ENCODE data around the gene HSD17B2. TPM values are rescaled to one million over a fixed set of nuclear protein-coding genes. Genes with fewer than 3 reads are reported as not detected.
A peak's percentile ranks its signal among the peaks of the same experiment; 100 is the strongest.

Gene HSD17B2
- polyA plus RNA-seq, 3 donors = 9.5 to 23.8 (median 11.8) TPM

DNA sequence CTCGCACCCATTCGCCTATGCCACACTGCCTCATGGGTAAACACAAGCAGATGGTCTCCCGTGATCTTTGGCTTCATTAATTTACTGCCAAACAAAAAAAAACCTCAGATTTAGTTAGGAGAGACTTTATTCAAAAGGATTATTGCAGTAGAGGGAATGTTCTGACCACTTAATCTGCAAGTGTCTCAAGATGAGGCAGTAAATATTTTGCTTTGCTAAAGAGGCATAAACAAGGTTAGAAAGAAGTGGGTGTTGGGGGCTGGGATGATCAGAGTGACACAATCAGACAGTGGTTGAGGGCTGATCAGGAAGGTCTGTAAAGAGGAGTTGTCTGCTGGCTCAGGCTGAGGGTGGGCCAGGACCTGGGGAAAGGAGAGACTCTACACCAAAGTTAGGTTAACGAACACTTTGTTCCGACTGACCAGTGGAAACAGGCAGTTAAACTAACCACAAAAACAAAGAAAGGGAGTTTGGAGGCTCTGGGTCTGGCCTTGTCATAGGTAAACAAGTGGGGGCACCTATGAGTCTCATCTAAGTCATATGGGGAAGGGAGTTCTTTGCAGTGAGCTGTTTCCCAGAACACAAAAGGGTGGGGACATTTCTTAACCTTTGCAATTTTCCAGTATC lies 28.5 kb downstream of the HSD17B2 start:
- no peak for DNase-seq (ENCODE audit: extremely low read depth in 1 of 11, low read depth in 9 of 11, low spot score in 4 of 11)

DNA sequence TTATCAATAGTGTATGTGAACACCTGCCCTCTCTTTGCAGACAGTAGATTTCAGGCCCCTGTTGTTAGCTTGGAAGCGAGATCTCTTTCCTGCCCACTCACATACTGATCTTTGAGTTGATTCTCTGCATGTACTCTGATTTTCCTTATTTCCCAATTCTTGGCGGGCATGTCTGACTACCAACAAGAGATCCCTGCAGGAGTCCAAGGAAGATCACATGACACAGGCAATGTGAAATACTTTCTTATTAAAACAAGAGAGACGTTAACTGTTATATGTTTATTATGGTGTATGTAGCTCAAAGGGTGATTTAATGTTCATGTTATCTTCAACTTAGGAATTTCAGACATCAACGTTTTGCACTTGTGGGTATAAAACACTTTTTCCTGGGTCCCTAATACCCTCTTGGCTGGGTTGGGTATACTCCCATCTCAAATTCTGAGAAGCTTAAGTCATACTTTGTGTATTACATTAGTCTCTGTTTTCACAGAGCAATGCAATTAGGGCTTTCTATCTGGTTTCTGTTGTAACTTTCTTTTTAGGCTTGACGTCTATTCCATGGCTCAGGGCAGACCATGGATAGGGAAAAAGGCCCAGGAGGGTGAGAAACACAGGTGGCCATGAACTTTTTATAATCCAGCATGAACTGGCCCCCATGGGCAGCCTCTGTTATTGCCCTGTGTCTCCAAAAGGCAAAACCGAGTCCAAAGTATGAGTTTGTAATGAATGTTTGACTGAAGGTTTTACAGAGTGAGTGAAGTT lies 32.2 kb downstream of the HSD17B2 start:
- no peak for DNase-seq (ENCODE audit: extremely low read depth in 1 of 11, low read depth in 9 of 11, low spot score in 4 of 11)

DNA sequence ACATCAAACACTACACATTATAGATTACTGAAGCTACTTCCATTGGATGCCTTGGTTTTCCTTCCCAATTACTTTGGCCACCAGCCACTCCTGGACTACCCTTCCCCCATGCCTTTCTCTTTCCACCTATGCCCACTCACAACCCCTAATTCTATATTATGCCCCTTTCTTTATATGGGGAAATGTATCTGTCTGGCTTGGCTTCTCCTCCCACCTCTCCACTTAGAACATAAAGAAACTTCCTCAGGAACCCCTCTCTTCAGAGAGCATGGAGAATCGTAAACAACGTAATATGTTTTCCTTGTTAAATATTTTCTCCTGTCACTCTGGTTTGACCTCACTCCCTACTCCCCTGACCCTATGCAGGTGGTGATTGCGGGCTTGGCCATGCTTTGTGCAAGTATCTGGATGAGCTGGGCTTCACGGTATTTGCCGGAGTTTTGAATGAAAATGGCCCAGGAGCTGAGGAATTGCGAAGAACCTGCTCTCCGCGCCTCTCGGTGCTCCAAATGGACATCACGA lies 32.8 kb downstream of the HSD17B2 start:
- DNase-seq (ENCODE audit: extremely low read depth in 1 of 11, low read depth in 9 of 11, low spot score in 4 of 11) = no peak

DNA sequence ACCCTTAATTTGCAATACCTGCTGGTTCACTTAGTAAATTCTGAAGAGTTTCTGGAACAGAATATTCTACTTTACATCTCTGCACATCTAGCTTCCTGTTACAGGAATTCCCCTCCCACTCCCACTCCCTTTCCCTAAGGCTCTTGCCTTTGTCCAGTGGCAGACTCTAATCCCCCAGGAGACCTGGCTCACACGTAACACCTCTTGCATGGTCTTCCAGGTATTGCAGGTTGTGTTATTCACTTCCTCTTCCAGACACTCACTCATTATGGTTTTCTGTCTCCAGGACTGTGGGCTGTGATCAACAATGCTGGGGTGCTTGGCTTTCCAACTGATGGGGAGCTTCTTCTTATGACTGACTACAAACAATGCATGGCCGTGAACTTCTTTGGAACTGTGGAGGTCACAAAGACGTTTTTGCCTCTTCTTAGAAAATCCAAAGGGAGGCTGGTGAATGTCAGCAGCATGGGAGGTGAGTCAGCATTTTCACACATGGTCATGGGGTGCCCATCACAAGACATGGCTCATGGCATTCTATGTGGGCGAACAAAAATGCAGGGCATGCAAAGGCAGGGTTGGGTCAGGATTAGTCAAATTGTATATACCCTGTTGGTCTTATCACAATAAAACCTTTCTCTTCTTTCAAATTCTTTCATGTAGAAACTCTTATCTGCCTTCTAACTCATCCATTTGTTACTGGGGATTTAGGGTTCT lies 35.8 kb downstream of the HSD17B2 start:
- DNase-seq (ENCODE audit: extremely low read depth in 1 of 11, low read depth in 9 of 11, low spot score in 4 of 11) = no peak

DNA sequence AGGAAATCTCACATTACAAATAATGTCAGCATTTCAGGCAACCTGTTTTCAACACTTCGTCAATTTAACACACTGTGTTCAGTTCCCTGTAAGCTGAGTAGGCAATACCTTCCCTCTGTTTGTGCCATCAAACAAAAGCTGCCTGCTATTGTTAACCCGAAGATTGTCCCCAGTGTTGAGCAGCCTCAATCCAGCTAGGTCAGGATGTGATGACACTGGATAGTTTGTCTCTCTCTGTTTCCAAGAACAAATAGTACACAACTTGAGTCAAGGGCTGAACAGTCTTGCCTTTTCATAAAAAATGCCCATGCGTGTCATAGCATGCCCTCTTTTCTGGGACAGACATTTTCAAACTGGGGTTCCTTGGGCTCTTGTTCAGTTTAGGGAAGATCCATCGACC lies 36.4 kb downstream of the HSD17B2 start:
- no peak for DNase-seq (ENCODE audit: extremely low read depth in 1 of 11, low read depth in 9 of 11, low spot score in 4 of 11)

DNA sequence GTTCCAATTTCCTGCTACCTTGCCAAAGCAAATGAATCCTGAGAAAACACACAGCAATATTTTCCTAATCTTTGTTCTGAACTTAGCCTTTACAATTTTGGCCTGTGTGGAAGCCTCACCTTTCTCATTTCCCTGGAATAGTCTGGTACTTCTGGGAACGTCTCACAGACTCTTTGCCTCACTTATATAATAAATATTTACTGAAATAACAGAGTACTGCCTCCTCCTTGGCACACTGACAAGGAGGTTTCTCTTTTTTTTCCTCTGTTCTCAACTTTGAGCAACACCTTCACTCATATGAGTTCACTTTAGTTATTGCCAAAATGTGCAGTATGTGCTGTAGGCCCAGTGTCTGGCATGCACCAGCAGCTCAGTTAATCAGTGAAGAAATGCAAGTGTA lies 37.3 kb downstream of the HSD17B2 start:
- no peak for DNase-seq (ENCODE audit: extremely low read depth in 1 of 11, low read depth in 9 of 11, low spot score in 4 of 11)

DNA sequence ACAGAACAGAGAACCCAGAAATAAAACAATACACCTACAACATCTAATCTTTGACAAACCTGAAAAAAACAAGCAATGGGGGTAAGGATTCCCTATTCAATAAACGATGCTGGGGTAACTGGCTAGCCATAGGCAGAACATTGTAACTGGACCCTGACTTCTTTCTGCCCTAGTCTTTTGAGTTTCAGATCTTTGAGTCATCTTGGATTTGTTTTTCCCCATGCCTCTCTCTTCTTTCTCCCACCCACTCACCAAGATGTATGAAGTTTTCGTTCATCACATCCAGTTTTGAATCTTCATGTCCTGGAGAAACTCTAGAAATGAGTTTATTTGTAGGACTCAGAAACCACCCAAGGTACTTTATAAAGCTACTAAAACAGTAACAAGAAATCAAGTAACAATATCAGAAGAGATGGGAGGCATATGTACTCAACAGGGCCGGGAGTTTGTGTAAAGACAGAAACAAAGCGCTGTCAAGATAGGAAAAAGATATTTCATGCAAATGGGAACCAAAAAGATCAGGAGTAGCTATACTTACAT lies 39.0 kb downstream of the HSD17B2 start:
- DNase-seq (ENCODE audit: extremely low read depth in 1 of 11, low read depth in 9 of 11, low spot score in 4 of 11) = no peak

DNA sequence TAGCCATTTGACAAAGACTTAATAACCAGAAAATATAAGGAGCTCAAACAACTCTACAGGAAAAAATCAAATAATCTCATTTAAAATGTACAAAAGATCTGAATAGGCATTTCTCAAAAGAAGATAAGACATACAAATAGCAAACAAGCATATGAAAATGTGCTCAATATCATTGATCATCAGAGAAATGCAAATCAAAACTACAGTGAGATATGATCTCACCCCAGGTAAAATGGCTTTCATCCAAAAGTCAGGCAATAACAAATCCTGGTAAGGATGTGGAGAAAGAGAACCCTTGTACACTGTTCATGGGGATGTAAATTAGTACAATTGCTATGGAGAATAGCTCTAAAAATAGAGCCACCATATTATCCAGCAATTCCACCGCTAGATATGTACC lies 43.1 kb downstream of the HSD17B2 start:
- DNase-seq (ENCODE audit: extremely low read depth in 1 of 11, low read depth in 9 of 11, low spot score in 4 of 11) = no peak

DNA sequence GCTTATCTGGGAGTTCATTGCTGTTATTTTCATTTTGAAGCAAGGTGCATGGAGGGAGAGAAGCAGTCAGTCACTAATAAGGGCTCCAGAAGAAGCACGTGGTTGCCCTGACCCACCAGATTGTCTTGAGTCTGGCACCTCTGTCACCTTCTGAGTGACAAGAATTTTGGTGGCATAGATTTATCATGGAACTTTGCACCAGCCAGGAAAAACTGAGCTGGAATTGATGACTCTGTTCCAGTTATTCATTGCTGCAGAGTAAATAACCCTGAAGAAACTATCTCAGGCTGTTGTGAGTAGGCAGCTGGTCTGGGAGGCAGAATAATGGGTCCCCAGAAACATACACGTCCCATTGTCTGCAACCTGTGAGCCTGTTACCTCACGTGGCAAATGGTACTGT lies 44.8 kb downstream of the HSD17B2 start:
- no peak for DNase-seq (ENCODE audit: extremely low read depth in 1 of 11, low read depth in 9 of 11, low spot score in 4 of 11)

DNA sequence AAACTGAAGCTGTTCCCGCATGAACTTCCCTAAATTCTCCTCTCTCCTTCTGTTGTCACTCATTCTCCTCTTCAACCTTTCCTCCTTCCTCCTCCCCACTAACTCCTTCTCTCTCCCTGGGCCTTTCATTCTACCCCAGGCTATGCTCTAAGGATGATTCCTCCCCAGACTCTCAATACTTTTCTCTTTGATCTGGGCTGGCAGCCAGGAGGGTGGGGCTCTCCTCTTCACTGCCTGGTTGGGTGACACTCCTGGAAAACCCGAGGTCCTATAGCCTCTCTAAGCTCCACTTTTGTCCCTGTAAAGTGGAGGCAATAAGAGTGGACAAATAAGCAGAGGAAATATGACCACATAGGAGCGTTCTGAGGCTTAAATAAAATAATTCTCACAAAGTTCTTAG lies 46.2 kb downstream of the HSD17B2 start:
- no peak for DNase-seq (ENCODE audit: extremely low read depth in 1 of 11, low read depth in 9 of 11, low spot score in 4 of 11)

DNA sequence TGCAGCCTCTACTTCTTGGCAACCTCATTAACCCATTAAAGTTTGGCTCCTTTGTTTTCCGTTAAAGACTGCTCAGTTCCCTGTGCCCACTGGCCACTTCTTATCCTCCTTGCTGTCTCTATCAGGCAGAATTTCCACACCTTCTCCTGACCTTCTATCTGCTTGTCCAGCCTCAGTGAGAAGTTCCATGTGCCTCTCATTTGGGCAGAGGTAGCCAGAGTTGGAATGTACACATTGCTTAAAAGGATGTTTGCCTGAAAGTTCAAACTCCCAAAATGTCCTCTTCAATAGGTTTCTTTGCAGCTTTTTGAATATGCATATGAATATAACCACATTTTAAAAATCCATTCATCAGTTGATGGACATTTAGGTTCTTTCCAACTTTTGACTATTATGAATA lies 47.0 kb downstream of the HSD17B2 start:
- DNase-seq (ENCODE audit: extremely low read depth in 1 of 11, low read depth in 9 of 11, low spot score in 4 of 11) = no peak

DNA sequence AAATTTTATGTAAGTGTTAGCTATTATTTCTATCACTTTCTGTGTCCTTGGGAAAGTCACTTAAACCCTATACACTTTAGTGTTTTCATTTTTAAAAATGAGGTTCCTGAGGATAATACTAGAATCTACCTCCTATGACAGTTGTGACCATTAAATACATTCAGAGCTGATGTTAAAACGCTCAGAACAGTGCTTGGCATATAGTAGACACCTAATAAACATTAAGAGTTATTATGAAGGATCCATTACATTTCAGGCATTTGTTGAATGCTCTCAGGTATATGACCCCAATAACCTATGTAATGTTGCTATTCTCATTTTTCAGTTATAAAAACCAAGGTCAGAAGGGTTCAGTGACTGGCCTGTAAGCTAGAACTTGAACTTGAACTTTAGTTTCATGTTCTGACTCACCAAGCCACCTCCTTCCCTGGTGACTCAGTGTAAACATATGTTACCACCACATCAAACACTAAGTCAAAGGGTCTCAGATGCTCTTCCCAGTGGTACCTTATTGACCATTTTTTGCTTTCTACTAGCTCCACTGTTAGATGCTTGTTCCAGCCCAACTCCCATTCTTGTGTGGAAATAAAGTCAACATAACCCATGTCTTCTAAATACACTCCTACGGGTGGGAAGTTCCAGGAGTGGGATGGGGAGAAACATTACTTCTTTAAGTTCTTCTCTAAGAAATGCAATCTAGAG lies 47.6 kb downstream of the HSD17B2 start:
- DNase-seq (ENCODE audit: extremely low read depth in 1 of 11, low read depth in 9 of 11, low spot score in 4 of 11) = no peak

DNA sequence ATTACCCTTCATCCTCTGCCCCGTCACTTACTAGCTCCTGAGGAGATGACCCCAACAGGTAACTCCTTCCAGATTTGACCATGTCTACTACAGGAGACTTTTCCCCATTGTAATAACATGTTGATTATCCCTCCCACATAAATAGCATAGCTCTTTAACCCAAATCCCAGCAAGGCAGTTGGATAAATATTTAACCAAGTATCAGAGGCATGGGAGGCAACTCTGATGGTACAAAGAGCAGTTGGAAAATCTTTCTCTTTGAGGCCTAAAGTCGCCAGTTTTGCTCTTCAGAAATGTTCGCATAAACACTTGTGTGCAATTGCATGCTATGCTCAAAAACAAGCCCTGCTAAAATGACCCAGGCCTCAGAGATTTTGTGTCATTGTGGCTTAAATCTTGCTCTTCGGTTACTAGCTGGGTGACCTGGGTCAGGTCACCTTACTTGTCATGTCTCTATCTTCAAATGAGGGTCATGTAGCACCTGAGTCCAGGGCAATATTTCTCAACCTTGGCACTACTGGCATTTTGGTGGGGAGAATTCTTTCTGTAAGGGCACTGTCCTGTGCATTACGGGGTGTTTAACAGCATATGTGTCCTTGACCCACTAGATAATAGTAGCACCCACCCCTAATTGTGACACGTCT lies 48.8 kb downstream of the HSD17B2 start:
- DNase-seq (ENCODE audit: extremely low read depth in 1 of 11, low read depth in 9 of 11, low spot score in 4 of 11) = peak in 1 of 11 donors; percentile 2

DNA sequence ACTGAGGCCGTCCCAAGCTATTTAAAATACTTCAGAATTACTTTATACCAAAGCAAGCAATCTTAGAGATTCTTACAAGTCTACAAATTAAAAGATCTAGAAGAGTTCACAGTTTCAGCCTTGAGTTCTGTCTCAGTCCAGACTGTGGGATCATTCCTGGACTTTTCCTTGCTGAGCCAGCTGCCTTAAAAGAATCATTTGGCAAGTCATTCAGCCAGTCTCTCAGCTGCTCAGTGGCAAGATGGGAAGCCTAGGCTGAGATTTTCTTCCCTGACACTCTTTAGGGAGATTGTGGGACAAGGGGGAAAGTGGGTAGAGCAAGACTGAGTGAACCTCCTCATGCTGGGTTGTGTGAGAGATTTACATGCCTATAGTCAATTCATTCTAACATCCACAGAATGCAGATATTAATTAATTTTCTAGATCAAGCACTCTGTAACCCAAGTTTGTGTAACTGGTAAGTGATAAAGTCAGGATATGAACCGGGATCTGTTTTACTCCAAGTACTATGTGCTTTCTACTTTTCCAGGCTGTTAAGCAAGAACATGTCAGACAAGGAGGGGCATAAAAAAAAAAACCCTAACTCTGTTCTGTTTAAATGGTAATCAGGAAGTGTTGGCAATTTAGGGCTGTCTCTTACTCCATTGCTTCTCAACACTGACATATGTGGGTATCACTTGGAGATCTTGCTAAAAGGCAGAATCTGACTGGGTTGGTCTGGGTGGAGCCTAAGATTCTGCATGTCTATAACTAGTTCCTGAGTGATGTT lies 50.1 kb downstream of the HSD17B2 start:
- no peak for DNase-seq (ENCODE audit: extremely low read depth in 1 of 11, low read depth in 9 of 11, low spot score in 4 of 11)

DNA sequence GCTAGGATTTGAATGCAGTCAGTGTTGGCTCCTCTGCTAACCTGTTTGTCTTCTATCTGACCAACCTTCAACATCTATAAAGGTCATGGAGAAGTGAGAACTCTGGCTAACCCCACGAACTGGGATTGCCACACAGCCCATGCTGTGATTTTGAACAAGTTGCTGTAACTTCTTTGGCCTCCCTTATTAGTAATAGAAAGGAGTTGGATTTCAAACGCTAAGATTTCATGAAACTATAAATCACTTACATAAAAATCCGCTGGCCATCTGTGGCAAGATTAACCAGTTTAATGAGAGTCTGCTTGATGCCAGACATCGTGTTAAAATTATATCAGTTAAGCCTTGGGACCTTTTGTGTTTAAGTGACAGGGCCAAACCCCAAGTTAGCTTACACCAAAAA lies 53.4 kb downstream of the HSD17B2 start:
- DNase-seq (ENCODE audit: extremely low read depth in 1 of 11, low read depth in 9 of 11, low spot score in 4 of 11) = no peak

DNA sequence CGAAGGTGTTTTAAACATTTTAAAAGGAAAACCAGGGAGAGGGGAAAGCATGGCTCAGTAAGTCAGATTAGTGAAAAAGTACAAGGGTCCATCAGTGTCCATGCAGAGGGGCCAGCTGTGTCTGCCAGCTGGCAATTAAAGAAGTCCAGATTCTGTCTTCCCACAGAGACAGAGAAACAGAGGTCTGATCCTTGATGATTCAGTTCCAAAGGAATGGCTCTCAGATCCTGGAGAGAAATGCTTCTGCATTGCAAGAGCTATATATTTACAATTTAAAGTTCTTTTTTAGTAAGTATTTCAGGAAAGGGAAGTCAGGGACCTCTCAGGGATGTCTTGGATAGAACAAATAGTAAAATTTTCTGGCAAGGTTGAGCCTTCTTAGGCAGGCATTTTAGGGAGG lies 56.2 kb downstream of the HSD17B2 start:
- no peak for DNase-seq (ENCODE audit: extremely low read depth in 1 of 11, low read depth in 9 of 11, low spot score in 4 of 11)

DNA sequence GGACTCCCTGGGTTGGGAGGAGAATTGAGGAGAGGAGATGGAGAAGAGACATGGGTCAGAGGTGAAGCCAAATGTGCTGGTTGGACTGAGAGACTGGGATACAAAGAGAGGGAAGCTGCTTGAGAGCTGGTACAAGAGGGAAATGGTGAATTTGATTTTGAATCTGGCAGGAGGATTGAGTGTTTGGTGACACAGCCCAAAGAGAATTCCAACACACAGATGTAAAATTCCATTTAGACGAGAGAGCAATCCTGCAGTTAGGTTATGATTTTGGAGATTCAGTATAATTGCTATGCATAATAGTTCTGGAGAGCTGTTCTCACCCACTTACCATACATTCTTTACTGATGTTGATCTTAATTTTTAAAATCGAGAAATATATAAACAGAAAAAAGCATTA lies 57.7 kb downstream of the HSD17B2 start:
- DNase-seq (ENCODE audit: extremely low read depth in 1 of 11, low read depth in 9 of 11, low spot score in 4 of 11) = no peak

DNA sequence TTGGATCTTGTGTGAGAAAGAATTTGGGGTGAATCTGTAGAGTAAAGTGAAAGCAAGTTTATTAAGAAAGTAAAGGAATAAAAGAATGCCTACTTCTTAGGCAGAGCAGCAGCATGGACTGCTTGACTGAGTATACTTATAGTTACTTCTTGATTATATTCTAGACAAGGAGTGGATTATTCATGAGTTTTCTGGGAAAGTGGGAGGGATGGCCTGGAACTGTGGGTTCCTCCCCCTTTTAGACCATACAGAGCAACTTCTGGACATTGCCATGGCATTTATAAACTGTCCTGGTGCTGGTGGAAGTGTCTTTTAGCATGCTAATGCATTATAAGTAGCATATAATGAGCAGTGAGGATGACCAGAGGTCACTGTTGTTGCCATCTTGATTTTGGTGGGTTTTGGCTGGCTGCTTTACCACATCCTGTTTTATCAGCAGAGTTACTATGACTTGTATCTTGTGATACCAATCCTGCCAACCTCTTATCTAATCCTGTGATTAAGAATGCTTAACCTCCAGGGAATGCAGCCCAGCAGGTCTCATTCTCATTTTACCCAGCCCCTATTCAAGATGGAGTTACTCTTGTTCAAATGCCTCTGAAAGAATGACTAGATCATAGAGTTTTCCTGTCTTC lies 58.7 kb downstream of the HSD17B2 start:
- no peak for DNase-seq (ENCODE audit: extremely low read depth in 1 of 11, low read depth in 9 of 11, low spot score in 4 of 11)

All from renal cortex interstitium (tissue), 11 donors.